OCI-LY1 (cell line): Measurements from ENCODE around the gene BMPR1B.

Experiments used
- CTCF ChIP-seq: fragments of 200-600 bp; sonication (generic), shearing (Covaris generic); IDR thresholded peaks from 2 replicates; pipeline ENCODE4 v1.5.1; 2017; ENCODE audit warnings: mild to moderate bottlenecking, antibody characterized with exemption, low read length, moderate library complexity, mixed read lengths
- EZH2 ChIP-seq: fragments of 200-600 bp; sonication (generic), shearing (Covaris generic); IDR thresholded peaks from 2 replicates; pipeline ENCODE4 v1.8.0; 2017; ENCODE audit warnings: borderline replicate concordance, mixed run types, mild to moderate bottlenecking, antibody characterized with exemption, low read length, moderate library complexity, mixed read lengths

DNA sequence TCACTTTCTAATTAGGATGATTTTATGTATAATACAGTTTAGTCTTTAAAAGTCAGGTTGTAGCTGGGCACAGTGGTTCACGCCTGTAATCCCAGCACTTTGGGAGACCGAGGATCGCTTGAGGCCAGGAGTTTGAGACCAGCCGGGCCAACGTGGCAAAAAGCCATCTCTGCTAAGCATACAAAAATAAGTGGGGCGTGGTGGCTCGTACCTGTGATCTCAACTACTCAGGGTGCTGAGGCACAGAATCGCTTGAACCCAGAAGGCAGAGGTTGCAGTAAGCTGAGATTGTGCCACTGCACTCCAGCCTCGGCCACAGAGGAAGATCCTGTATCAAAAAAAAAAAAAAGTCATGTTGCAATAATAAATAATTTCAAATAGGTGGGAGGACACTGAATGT lies 364.2 kb downstream of the BMPR1B start:
- TF ChIP-seq CTCF = no peak
- no peak for TF ChIP-seq EZH2
